SK-N-SH (cell line): ENCODE data around the gene PSKH1. TPM values are rescaled to one million over a fixed set of nuclear protein-coding genes. Genes with fewer than 3 reads are reported as not detected.

Experiments used
- CTCF ChIA-PET: fragments of 300-600, 350-600 bp; formaldehyde crosslinking; extraction: SDS; loops from one replicate; lab custom pipeline; 2021; lab: Yijun Ruan, JAX
- POLR2A ChIA-PET: fragments of 350-600 bp; sonication (Branson Sonifier 250); formaldehyde crosslinking; extraction: SDS; loops from one replicate; lab custom pipeline; 2020; ENCODE audit warnings: antibody characterized with exemption, inconsistent platforms; lab: Yijun Ruan, JAX
- DNase-seq: peaks from one replicate; pipeline ENCODE4 v3.0.0; 2012
- H2AFZ ChIP-seq: fragments of 200-600 bp; sonication (generic); 2 replicates; pipeline ENCODE4 v1.8.1; 2016; ENCODE audit warnings: antibody characterized with exemption, mild to moderate bottlenecking, low read depth
- H3F3A ChIP-seq: fragments of 200-600 bp; sonication (generic); replicated peaks from 2 replicates; pipeline ENCODE3; 2016; ENCODE audit warnings: antibody characterized with exemption, mild to moderate bottlenecking; ENCODE audit not compliant: insufficient read depth
- H3K27ac ChIP-seq, 2 experiments: fragments of 200-500 bp in 1 of 2; fragments of 200-600 bp in 1 of 2; sonication (Bioruptor generic) in 1 of 2; sonication (generic), shearing (Covaris generic) in 1 of 2; 2 replicates each; pipeline versions ENCODE4 v1.5.1 to v1.6.1; 2014 to 2016; ENCODE audit warnings: low read depth in 2 of 2, inconsistent platforms in 1 of 2, low read length in 1 of 2, mild to moderate bottlenecking in 1 of 2, mixed read lengths in 1 of 2
- H3K27me3 ChIP-seq: fragments of 200-600 bp; sonication (generic), shearing (Covaris generic); 2 replicates; pipeline ENCODE4 v1.6.1; 2016; ENCODE audit warnings: mixed run types; ENCODE audit not compliant: insufficient read depth
- H3K36me3 ChIP-seq, 2 experiments: fragments of 200-500 bp in 1 of 2; fragments of 200-600 bp in 1 of 2; sonication (Bioruptor generic) in 1 of 2; sonication (generic) in 1 of 2; replicated peaks in 1 of 2; 2 replicates each; pipeline versions ENCODE3 to v1.5.1; 2014 to 2016; ENCODE audit warnings: low read length in 1 of 2, mild to moderate bottlenecking in 1 of 2; ENCODE audit not compliant: insufficient read depth in 2 of 2, control insufficient read depth in 1 of 2
- H3K4me1 ChIP-seq, 2 experiments: fragments of 200-500 bp in 1 of 2; fragments of 200-600 bp in 1 of 2; sonication (Bioruptor generic) in 1 of 2; sonication (generic), shearing (Covaris generic) in 1 of 2; 2 replicates each; pipeline versions ENCODE4 v1.5.1 to v1.6.1; 2014 to 2016; ENCODE audit warnings: low read depth in 1 of 2, low read length in 1 of 2, mixed run types in 1 of 2; ENCODE audit not compliant: insufficient read depth in 2 of 2, control insufficient read depth in 1 of 2
- H3K4me2 ChIP-seq: fragments of 200-600 bp; sonication (generic), shearing (Covaris generic); 2 replicates; pipeline ENCODE4 v1.6.1; 2017; ENCODE audit warnings: mixed run types
- H3K4me3 ChIP-seq, 2 experiments: fragments of 200-500 bp in 1 of 2; fragments of 200-600 bp in 1 of 2; sonication (Bioruptor generic) in 1 of 2; sonication (generic), shearing (Covaris generic) in 1 of 2; 2 replicates each; pipeline versions ENCODE4 v1.5.1 to v1.8.1; 2014 to 2016; ENCODE audit warnings: low read depth in 2 of 2, inconsistent platforms in 1 of 2, low read length in 1 of 2, mild to moderate bottlenecking in 1 of 2, mixed read lengths in 1 of 2, moderate library complexity in 1 of 2
- H3K79me2 ChIP-seq: fragments of 200-600 bp; sonication (generic); 2 replicates; pipeline ENCODE4 v1.8.1; 2017; ENCODE audit warnings: mild to moderate bottlenecking; ENCODE audit not compliant: insufficient read depth
- H3K9ac ChIP-seq: fragments of 200-600 bp; sonication (generic); 2 replicates; pipeline ENCODE4 v1.6.1; 2017; ENCODE audit warnings: mixed run types
- H3K9me2 ChIP-seq: fragments of 200-600 bp; sonication (generic); 2 replicates; pipeline ENCODE4 v1.6.1; 2017; ENCODE audit warnings: mixed run types
- H3K9me3 ChIP-seq: fragments of 200-600 bp; sonication (generic); 2 replicates; pipeline ENCODE4 v1.6.1; 2017; ENCODE audit warnings: mixed run types, mild to moderate bottlenecking, moderate library complexity
- H4K20me1 ChIP-seq: fragments of 200-600 bp; sonication (generic); 2 replicates; pipeline ENCODE4 v1.6.1; 2017; ENCODE audit warnings: mild to moderate bottlenecking, mixed run types; ENCODE audit not compliant: insufficient read depth
- EZH2phosphoT487 ChIP-seq: fragments of 200-600 bp; sonication (generic); IDR thresholded peaks from 2 replicates; pipeline ENCODE4 v1.6.1; 2017; ENCODE audit warnings: low read depth, mixed run types, mild to moderate bottlenecking, antibody characterized with exemption, moderate library complexity, borderline replicate concordance
- GABPA ChIP-seq: IDR thresholded peaks from 2 replicates; pipeline ENCODE4 v1.4.0; 2012; ENCODE audit warnings: low read depth, mild to moderate bottlenecking
- GATA2 ChIP-seq: sonication (generic); formaldehyde crosslinking; IDR thresholded peaks from 2 replicates; pipeline ENCODE4 v1.5.0; 2020; ENCODE audit warnings: mild to moderate bottlenecking, missing genetic modification reagents
- MEF2A ChIP-seq: IDR thresholded peaks from 2 replicates; pipeline ENCODE4 v1.4.0; 2012; ENCODE audit warnings: low read depth, borderline replicate concordance
- NFIC ChIP-seq: IDR thresholded peaks from 2 replicates; pipeline ENCODE4 v1.4.0; 2012; ENCODE audit warnings: borderline replicate concordance
- NRF1 ChIP-seq: IDR thresholded peaks from 2 replicates; pipeline ENCODE4 v1.6.1; 2012; ENCODE audit warnings: low read depth, mild to moderate bottlenecking, low read length
- RAD21 ChIP-seq: IDR thresholded peaks from 2 replicates; pipeline ENCODE4 v1.6.1; 2012; ENCODE audit warnings: mild to moderate bottlenecking, low read length
- RXRA ChIP-seq: IDR thresholded peaks from 2 replicates; pipeline ENCODE4 v1.4.0; 2012; ENCODE audit warnings: low read depth, mild to moderate bottlenecking, borderline replicate concordance
- SMC3 ChIP-seq: IDR thresholded peaks from 2 replicates; pipeline ENCODE4 v1.6.1; 2012; ENCODE audit warnings: low read depth, low read length, improper control_type of control experiment
- TCF12 ChIP-seq: IDR thresholded peaks from 2 replicates; pipeline ENCODE4 v1.4.0; 2012
- WGBS: methylation state at CpG from one replicate; pipeline ENCODE4 v1.1.6; 2017; ENCODE audit warnings: low lambda C conversion rate; 5-methylcytosine and 5-hydroxymethylcytosine counted together
- polyA plus RNA-seq, 3 experiments: library from polyadenylated mRNA; depleted of rRNA; stranded (reverse); fragments of >200 nt; gene quantifications; 2 replicates each; pipeline ENCODE4 v1.2.3, GENCODE V29; 2012
- TF ChIP-seq, protein P1 (sequence below): IDR thresholded peaks from 2 replicates; pipeline ENCODE4 v1.6.1; 2012; ENCODE audit warnings: mild to moderate bottlenecking, low read depth, low read length, moderate library complexity
- TF ChIP-seq, protein P2 (sequence below): fragments of 150-350 bp; IDR thresholded peaks from 2 replicates; pipeline ENCODE4 v1.6.1; 2016; ENCODE audit warnings: mild to moderate bottlenecking, low read depth, low read length
- TF ChIP-seq, protein P3 (sequence below): fragments of 200-600 bp; sonication (generic); IDR thresholded peaks from 2 replicates; pipeline ENCODE4 v1.6.1; 2017; ENCODE audit warnings: antibody characterized with exemption, mild to moderate bottlenecking, moderate library complexity
- TF ChIP-seq, protein P4 (sequence below): fragments of 150-350 bp; IDR thresholded peaks from 2 replicates; pipeline ENCODE4 v1.6.1; 2017; ENCODE audit warnings: antibody characterized with exemption, low read length, low read depth, borderline replicate concordance

PSKH1 gene
- polyA plus RNA-seq, 1 of the 3 experiments (the other 2 are of a cell fraction): 30.1 TPM

DNA sequence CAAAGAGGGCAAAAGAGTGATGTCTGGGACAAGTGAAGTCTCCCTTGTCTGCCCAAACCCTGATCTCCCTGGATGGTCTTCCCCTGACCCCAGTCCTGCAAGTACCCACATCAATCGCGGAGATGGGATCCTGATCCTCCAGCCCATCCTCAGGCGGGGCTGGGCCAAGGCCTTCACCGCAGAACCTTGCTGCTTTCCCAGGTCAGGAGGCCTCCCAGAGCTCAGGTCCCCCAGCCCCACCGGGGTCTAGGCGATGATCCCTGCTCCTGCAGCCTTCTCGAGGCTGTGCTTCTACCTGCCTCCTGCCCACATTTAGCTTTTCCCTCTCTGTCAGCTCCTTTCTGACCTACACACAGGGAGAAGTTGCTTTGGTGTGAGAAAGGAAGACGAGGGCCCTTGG is 69.1 kb downstream of the PSKH1 start (continued):
- TF ChIP-seq, protein P1, sequence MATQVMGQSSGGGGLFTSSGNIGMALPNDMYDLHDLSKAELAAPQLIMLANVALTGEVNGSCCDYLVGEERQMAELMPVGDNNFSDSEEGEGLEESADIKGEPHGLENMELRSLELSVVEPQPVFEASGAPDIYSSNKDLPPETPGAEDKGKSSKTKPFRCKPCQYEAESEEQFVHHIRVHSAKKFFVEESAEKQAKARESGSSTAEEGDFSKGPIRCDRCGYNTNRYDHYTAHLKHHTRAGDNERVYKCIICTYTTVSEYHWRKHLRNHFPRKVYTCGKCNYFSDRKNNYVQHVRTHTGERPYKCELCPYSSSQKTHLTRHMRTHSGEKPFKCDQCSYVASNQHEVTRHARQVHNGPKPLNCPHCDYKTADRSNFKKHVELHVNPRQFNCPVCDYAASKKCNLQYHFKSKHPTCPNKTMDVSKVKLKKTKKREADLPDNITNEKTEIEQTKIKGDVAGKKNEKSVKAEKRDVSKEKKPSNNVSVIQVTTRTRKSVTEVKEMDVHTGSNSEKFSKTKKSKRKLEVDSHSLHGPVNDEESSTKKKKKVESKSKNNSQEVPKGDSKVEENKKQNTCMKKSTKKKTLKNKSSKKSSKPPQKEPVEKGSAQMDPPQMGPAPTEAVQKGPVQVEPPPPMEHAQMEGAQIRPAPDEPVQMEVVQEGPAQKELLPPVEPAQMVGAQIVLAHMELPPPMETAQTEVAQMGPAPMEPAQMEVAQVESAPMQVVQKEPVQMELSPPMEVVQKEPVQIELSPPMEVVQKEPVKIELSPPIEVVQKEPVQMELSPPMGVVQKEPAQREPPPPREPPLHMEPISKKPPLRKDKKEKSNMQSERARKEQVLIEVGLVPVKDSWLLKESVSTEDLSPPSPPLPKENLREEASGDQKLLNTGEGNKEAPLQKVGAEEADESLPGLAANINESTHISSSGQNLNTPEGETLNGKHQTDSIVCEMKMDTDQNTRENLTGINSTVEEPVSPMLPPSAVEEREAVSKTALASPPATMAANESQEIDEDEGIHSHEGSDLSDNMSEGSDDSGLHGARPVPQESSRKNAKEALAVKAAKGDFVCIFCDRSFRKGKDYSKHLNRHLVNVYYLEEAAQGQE: no peak
- no peak for TF ChIP-seq GABPA
- no peak for TF ChIP-seq RAD21
- no peak for TF ChIP-seq TCF12

DNA sequence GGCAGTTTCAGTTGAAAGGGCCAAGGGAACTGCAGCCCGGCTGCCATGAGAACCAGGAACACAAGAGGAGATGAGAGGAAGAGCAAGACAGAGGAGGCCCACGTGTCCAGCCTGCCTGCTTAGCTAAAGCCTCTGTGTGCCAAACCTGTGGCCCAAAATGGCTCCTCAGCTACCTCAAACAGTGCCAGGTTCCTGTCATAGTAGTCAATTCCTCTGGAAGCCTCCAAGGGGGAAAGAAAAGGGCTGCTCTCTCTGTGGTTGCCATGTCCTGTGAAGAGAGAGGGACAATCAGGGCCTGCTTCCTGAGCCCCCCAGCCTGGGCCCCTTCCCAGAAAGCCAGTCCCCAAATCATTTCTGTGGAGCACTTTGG is 70.2 kb downstream of the PSKH1 start:
- Histone ChIP-seq H3K27ac (no peak overlapping the region), H4K20me1 (peaks cover 58% of the 10 kb centered on the region), H3K4me1 (peaks cover 15 to 40% of the 10 kb centered on the region in 2 experiments; a peak in 3 of 4 replicates), H3K27me3 (no peaks in the 10 kb centered on the region), H3K9ac (no peak overlapping the region), H3K79me2 (peaks cover 88% of the 10 kb centered on the region), H3K36me3 (peaks cover 35 to 52% of the 10 kb centered on the region in 2 experiments), H3K4me2 (no peak overlapping the region), H3F3A (no peaks in the 10 kb centered on the region), H3K9me3 (no peaks in the 10 kb centered on the region), H3K9me2 (no peaks in the 10 kb centered on the region), H2AFZ (no peak overlapping the region), H3K4me3 (no peak overlapping the region)
- ChIA-PET CTCF (interaction anchor here (4.4 kb wide), 1 partner anchor 22 kb away, joined by 32 read pairs; no protein-coding TSS in a partner anchor), POLR2A (interaction anchor here (1.1 kb wide), 1 partner anchor 22 kb away, joined by 4 read pairs; no protein-coding TSS in a partner anchor)
- no peak for TF ChIP-seq SMC3
- TF ChIP-seq EZH2phosphoT487: no peak
- TF ChIP-seq NRF1: no peak
- TF ChIP-seq, protein P1: no peak
- TF ChIP-seq, protein P2, sequence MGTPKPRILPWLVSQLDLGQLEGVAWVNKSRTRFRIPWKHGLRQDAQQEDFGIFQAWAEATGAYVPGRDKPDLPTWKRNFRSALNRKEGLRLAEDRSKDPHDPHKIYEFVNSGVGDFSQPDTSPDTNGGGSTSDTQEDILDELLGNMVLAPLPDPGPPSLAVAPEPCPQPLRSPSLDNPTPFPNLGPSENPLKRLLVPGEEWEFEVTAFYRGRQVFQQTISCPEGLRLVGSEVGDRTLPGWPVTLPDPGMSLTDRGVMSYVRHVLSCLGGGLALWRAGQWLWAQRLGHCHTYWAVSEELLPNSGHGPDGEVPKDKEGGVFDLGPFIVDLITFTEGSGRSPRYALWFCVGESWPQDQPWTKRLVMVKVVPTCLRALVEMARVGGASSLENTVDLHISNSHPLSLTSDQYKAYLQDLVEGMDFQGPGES: no peak
- TF ChIP-seq, protein P3, sequence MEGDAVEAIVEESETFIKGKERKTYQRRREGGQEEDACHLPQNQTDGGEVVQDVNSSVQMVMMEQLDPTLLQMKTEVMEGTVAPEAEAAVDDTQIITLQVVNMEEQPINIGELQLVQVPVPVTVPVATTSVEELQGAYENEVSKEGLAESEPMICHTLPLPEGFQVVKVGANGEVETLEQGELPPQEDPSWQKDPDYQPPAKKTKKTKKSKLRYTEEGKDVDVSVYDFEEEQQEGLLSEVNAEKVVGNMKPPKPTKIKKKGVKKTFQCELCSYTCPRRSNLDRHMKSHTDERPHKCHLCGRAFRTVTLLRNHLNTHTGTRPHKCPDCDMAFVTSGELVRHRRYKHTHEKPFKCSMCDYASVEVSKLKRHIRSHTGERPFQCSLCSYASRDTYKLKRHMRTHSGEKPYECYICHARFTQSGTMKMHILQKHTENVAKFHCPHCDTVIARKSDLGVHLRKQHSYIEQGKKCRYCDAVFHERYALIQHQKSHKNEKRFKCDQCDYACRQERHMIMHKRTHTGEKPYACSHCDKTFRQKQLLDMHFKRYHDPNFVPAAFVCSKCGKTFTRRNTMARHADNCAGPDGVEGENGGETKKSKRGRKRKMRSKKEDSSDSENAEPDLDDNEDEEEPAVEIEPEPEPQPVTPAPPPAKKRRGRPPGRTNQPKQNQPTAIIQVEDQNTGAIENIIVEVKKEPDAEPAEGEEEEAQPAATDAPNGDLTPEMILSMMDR: no peak
- TF ChIP-seq GATA2 (CRISPR knock-in tag): no peak
- no peak for TF ChIP-seq RXRA
- no peak for TF ChIP-seq NFIC
- no peak for TF ChIP-seq MEF2A
- TF ChIP-seq, protein P4, sequence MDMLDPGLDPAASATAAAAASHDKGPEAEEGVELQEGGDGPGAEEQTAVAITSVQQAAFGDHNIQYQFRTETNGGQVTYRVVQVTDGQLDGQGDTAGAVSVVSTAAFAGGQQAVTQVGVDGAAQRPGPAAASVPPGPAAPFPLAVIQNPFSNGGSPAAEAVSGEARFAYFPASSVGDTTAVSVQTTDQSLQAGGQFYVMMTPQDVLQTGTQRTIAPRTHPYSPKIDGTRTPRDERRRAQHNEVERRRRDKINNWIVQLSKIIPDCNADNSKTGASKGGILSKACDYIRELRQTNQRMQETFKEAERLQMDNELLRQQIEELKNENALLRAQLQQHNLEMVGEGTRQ: no peak
- no peak for DNase-seq
- 100% methylated on average over 2 of the region's 2 CpGs for WGBS
